ENCODE data around the gene SCAND1.
"Not testable (repeated sequence)": the region's sequence is repeated elsewhere in the genome, so short reads cannot be mapped to it uniquely, and the experiment has no call there.

The SCAND1 gene

DNA sequence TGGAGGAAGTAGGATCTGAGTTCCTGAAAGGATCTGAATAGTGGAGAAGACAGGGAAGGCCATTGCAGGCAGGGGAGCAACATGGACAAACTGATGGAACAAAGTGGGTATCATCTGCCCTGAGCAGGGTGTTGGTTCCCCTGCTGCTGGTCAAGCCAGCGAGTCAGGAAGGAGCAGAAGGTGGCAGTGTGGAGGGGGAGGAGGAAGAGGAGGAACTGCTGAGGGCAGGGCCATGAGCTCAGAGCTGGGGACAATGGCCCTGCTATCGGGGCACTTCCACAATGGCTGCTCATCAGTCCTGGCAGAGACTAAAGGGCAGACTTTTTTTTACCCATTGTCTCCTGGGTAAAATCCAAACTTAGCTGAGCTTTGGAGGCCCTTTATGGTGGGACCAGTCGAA lies 27.7 kb upstream of the SCAND1 start:
- H3K27me3 ChIP-seq (ENCODE audit: insufficient read depth, low read length) = no peaks in the 10 kb centered on the region
- no peaks in the 10 kb centered on the region for H3K4me1 ChIP-seq (ENCODE audit: insufficient read depth, low read length)
- H3K4me3 ChIP-seq (ENCODE audit: low read length) = no peak overlapping the region
- no peaks in the 10 kb centered on the region for H3K36me3 ChIP-seq (ENCODE audit: insufficient read depth, low read length)
- no peaks in the 10 kb centered on the region for H3K9me3 ChIP-seq (ENCODE audit: insufficient read depth, low read depth, low read length)
- no peak overlapping the region for H3K9ac ChIP-seq (ENCODE audit: low read depth, low read length)
- no peak overlapping the region for H3K27ac ChIP-seq (ENCODE audit: low read depth, low read length)
- 77% methylated on average over 3 of the region's 3 CpGs for WGBS

DNA sequence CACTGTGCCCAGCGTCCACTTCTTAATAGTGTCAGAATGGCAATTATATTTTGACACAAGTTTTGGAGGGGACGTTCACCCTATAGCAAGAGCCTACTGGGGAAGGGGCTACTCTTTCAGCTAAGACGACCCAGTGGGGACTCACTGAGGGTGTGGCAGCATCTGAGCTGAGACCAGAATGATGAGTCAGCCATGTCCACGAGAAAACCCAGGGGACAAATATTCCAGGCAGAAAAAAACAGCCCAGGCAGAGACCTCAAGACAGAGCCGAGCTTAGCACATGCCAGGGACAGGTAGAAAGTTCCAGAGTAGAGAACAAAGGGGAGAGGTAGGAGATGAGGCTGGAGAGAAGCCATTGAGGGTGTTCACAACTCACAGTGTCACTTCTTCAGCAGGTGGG lies 25.2 kb upstream of the SCAND1 start:
- Histone ChIP-seq H3K4me3 (ENCODE audit: low read length) (no peak overlapping the region), H3K9me3 (ENCODE audit: insufficient read depth, low read depth, low read length) (no peaks in the 10 kb centered on the region), H3K9ac (ENCODE audit: low read depth, low read length) (no peak overlapping the region), H3K27ac (ENCODE audit: low read depth, low read length) (no peak overlapping the region), H3K36me3 (ENCODE audit: insufficient read depth, low read length) (no peaks in the 10 kb centered on the region), H3K27me3 (ENCODE audit: insufficient read depth, low read length) (no peaks in the 10 kb centered on the region), H3K4me1 (ENCODE audit: insufficient read depth, low read length) (no peaks in the 10 kb centered on the region)
- WGBS = 78% methylated on average over 5 of the region's 5 CpGs

DNA sequence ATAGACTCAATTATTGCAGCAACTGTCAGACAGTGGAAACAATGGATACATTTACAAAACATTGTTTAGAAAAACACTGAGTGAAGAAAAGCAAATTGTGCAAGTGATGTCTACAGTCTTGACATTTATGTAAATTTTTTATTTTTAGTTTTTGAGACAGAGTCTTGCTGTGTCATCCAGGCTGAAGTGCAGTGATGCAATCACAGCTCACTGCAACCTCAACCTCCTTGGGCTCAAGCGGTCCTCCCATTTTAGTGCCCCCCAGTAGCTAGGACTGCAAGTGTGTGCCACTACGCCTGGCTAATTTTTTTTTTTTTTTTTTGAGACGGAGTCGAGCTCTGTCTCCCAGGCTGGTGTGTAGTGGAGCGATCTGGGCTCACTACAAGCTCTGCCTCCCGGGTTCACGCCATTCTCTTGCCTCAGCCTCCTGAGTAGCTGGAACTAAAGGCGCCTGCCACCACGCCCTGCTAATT lies 23.8 kb upstream of the SCAND1 start:
- Histone ChIP-seq H3K27me3 (ENCODE audit: insufficient read depth, low read length) (no peaks in the 10 kb centered on the region), H3K9me3 (ENCODE audit: insufficient read depth, low read depth, low read length) (no peaks in the 10 kb centered on the region), H3K4me3 (ENCODE audit: low read length) (no peak overlapping the region), H3K27ac (ENCODE audit: low read depth, low read length) (no peak overlapping the region), H3K9ac (ENCODE audit: low read depth, low read length) (no peak overlapping the region), H3K36me3 (ENCODE audit: insufficient read depth, low read length) (no peaks in the 10 kb centered on the region), H3K4me1 (ENCODE audit: insufficient read depth, low read length) (no peaks in the 10 kb centered on the region)
- 93% methylated on average over 9 of the region's 9 CpGs for WGBS

DNA sequence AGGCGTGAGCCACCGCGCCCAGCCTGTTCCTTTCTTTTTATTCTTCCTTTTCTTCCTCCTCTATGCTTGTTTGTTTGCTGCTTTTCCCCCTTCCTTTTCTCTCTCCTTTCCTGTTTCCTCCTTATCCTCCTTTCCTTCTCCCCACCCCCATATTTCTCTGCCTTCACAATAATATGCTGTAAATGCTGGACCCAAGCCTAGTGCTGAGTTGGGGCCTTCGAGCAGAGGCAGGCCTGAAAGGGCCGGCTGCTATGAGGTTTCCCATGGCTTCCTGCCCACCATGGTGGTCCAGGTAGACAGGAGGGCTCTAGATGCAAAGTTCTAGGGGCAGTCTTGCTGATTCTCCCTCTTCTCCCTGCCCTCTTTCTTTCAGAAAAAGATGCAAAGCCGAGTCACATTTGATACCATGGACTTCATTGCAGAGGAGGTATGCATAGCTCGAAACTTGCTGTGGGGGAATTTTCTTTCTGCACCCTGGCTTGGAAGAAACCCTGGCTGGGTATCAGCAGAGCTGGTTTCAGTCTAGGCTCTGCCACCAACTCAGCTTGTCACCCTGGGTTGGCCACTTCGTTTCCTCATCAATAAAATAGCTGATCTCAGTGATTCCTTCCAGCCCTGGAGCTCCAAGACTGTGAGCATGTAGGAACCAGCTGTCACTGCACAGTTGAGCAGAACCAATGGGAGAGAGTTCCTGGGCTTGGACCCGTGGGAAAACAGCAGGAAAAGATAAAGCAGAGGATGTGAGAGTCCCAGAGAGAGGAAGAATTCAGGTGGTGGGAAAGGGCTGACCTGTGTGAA lies 21.5 kb upstream of the SCAND1 start:
- Histone ChIP-seq H3K27me3 (ENCODE audit: insufficient read depth, low read length) (no peaks in the 10 kb centered on the region), H3K36me3 (ENCODE audit: insufficient read depth, low read length) (no peaks in the 10 kb centered on the region), H3K9ac (ENCODE audit: low read depth, low read length) (no peak overlapping the region), H3K27ac (ENCODE audit: low read depth, low read length) (no peak overlapping the region), H3K9me3 (ENCODE audit: insufficient read depth, low read depth, low read length) (no peaks in the 10 kb centered on the region), H3K4me1 (ENCODE audit: insufficient read depth, low read length) (no peaks in the 10 kb centered on the region), H3K4me3 (ENCODE audit: low read length) (no peak overlapping the region)
- WGBS = 77% methylated on average over 9 of the region's 9 CpGs

DNA sequence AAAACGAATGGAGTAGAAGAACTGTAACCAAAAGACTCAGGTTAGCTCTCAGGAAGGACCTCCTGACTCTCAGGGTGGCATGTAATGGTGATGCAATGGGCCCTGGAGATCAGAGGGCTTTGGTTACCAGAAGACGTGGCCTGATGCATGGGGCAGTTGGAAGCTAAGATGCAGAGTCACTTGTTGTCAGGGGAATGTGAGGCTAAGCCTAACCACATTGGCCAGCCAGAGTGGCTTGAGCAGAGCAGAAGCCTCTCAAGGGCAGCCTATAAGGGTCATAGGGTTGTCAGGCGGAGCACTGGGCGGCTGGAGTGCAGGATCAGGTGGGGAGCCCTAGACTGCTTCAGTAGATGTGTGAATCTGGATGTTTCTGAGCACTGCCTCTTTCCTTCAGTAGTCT lies 20.0 kb upstream of the SCAND1 start:
- Histone ChIP-seq H3K27me3 (ENCODE audit: insufficient read depth, low read length) (no peaks in the 10 kb centered on the region), H3K4me1 (ENCODE audit: insufficient read depth, low read length) (no peaks in the 10 kb centered on the region), H3K27ac (ENCODE audit: low read depth, low read length) (no peak overlapping the region), H3K36me3 (ENCODE audit: insufficient read depth, low read length) (no peaks in the 10 kb centered on the region), H3K9me3 (ENCODE audit: insufficient read depth, low read depth, low read length) (no peaks in the 10 kb centered on the region), H3K9ac (ENCODE audit: low read depth, low read length) (no peak overlapping the region), H3K4me3 (ENCODE audit: low read length) (no peak overlapping the region)
- WGBS = 92% methylated on average over 4 of the region's 4 CpGs

DNA sequence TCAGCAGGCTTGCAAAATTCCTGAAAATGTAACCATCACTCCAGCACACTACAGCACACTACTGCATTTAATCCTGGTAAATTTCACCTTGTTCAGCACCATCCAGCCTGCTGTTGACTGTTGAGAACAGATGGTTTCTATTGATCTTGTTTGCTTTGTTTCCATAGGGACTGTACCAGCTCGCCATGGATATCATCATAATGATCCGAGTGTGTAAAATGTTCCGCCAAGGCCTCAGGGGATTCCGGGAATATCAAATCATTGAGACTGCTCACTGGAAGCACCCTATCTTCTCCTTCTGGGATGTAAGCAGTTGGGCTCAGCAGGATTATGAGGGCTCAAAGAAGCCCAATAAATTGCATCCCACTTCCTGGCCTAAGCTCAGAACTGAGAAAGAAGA lies 18.2 kb upstream of the SCAND1 start:
- 96% methylated on average over 4 of the region's 4 CpGs for WGBS
- H3K27ac ChIP-seq (ENCODE audit: low read depth, low read length) = no peak overlapping the region
- H3K4me3 ChIP-seq (ENCODE audit: low read length) = no peak overlapping the region
- peaks cover 6% of the 10 kb centered on the region for H3K4me1 ChIP-seq (ENCODE audit: insufficient read depth, low read length)
- H3K27me3 ChIP-seq (ENCODE audit: insufficient read depth, low read length) = no peaks in the 10 kb centered on the region
- H3K9ac ChIP-seq (ENCODE audit: low read depth, low read length) = no peak overlapping the region
- no peaks in the 10 kb centered on the region for H3K9me3 ChIP-seq (ENCODE audit: insufficient read depth, low read depth, low read length)
- no peaks in the 10 kb centered on the region for H3K36me3 ChIP-seq (ENCODE audit: insufficient read depth, low read length)

DNA sequence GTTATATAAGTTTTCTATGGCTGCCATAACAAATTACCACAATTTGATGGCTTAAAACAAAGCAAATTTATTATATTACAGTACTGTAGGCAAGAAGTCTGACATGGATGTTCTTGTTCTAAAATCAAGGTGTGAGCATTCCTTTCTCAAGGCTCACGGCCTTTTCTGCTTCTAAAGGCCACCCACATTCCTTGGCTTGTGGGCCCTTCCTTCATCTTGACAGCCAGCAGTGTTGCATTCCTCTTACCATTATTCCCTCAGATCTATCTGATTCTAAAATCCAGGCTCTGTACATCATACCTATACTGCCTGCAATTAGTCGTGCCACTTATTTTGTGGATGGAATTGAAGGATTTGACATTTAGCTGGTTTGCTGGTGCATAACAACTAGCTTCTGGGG lies 17.7 kb upstream of the SCAND1 start:
- H3K27ac ChIP-seq (ENCODE audit: low read depth, low read length) = no peak overlapping the region
- no peaks in the 10 kb centered on the region for H3K36me3 ChIP-seq (ENCODE audit: insufficient read depth, low read length)
- H3K9ac ChIP-seq (ENCODE audit: low read depth, low read length) = no peak overlapping the region
- no peaks in the 10 kb centered on the region for H3K27me3 ChIP-seq (ENCODE audit: insufficient read depth, low read length)
- H3K4me1 ChIP-seq (ENCODE audit: insufficient read depth, low read length) = peaks cover 6% of the 10 kb centered on the region
- 90% methylated on average over 2 of the region's 2 CpGs for WGBS
- no peak overlapping the region for H3K4me3 ChIP-seq (ENCODE audit: low read length)
- no peaks in the 10 kb centered on the region for H3K9me3 ChIP-seq (ENCODE audit: insufficient read depth, low read depth, low read length)

DNA sequence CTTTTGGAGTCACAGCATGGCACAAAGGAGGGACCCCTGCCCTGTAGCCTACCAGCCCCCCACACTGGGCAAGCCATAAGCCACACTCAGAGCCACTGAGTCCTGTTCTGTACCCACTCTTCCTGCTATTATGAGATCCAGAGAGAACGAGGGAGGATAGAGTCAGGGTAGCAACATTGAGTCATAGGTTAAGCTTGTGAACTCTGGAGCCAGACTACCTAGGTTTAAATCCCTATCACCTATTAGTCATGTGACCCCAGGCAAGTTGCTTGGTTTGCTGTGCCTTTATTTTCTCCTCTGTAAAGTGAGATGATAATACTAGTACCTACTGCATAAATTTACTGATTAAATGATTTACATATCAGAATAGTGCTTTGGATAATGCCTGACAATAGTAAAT lies 14.6 kb upstream of the SCAND1 start:
- no peaks in the 10 kb centered on the region for H3K9me3 ChIP-seq (ENCODE audit: insufficient read depth, low read depth, low read length)
- H3K9ac ChIP-seq (ENCODE audit: low read depth, low read length) = no peak overlapping the region
- no peak overlapping the region for H3K4me3 ChIP-seq (ENCODE audit: low read length)
- H3K27me3 ChIP-seq (ENCODE audit: insufficient read depth, low read length) = no peaks in the 10 kb centered on the region
- peaks cover 6% of the 10 kb centered on the region for H3K4me1 ChIP-seq (ENCODE audit: insufficient read depth, low read length)
- 83% methylated on average over 1 of the region's 1 CpG for WGBS
- H3K36me3 ChIP-seq (ENCODE audit: insufficient read depth, low read length) = no peaks in the 10 kb centered on the region
- H3K27ac ChIP-seq (ENCODE audit: low read depth, low read length) = no peak overlapping the region

DNA sequence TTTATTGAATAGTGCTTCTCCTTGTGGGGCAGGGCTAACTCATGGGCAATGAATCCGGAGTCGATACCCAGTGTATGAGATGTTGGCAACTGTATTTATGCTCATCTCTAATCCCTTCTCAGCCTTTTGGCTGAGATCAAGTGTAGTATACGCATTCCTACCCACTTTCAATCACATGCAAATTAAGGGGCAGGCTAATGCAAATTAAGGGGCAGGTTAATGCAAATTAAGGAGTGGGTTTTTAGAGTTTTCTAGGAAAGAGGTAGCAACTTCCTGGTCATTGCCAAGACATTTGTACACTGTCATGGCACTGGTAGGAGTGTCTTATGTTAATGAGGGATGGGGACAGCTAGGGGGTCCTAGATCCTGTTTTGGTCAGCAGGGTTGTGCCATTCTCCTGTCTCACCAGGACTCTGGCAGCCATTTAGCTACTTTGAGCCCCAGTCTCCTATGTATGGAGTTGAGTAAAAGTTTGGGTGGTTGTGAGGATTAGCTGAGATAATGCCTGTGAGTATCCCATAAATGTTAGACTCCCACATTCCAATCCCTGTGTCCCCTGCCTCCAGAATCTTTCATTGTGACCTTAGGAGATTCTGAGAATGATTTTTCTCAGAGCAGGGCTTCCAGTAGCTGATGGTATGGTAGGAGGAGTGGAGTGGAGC lies 13.8 kb upstream of the SCAND1 start, which contains the start of gene CNBD2:
Gene CNBD2, plus strand, starts transcription at position 612 of the 662 bp plus-strand sequence. CDS start 173 bp downstream, outside the sequence.
- Histone ChIP-seq H3K4me1 (ENCODE audit: insufficient read depth, low read length) (peaks cover 6% of the 10 kb centered on the region), H3K9ac (ENCODE audit: low read depth, low read length) (no peak within 1 kb of the TSS), H3K36me3 (ENCODE audit: insufficient read depth, low read length) (no peaks in the 10 kb centered on the region), H3K9me3 (ENCODE audit: insufficient read depth, low read depth, low read length) (no peaks in the 10 kb centered on the region), H3K27ac (ENCODE audit: low read depth, low read length) (no peak within 1 kb of the TSS), H3K4me3 (ENCODE audit: low read length) (no peak within 1 kb of the TSS), H3K27me3 (ENCODE audit: insufficient read depth, low read length) (no peaks in the 10 kb centered on the region)
- WGBS = 100% methylated on average over 2 of the region's 3 CpGs

DNA sequence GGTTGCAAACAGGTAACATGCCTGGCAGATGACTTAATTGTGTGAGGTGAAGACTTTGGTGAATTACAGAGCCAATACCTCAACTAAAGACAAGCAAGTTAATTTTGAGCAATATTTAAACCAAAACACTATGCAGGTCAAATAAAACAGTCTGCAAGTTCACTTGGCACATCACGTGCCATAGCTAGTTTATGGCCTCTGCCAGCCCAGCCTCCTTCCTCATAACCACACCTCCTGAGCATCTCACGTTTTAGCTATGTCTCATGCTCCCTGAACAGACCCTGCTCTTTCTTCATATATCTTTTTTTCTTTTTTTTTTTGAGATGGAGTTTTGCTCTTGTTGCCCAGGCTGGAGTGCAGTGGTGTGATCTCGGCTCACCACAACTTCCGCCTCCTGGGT lies 9.6 kb upstream of the SCAND1 start:
- Histone ChIP-seq H3K4me1 (ENCODE audit: insufficient read depth, low read length) (peaks cover 6% of the 10 kb centered on the region), H3K27me3 (ENCODE audit: insufficient read depth, low read length) (no peaks in the 10 kb centered on the region), H3K36me3 (ENCODE audit: insufficient read depth, low read length) (no peaks in the 10 kb centered on the region), H3K9me3 (ENCODE audit: insufficient read depth, low read depth, low read length) (no peaks in the 10 kb centered on the region), H3K4me3 (ENCODE audit: low read length) (no peak overlapping the region), H3K9ac (ENCODE audit: low read depth, low read length) (no peak overlapping the region), H3K27ac (ENCODE audit: low read depth, low read length) (no peak overlapping the region)
- WGBS = 94% methylated on average over 4 of the region's 4 CpGs

DNA sequence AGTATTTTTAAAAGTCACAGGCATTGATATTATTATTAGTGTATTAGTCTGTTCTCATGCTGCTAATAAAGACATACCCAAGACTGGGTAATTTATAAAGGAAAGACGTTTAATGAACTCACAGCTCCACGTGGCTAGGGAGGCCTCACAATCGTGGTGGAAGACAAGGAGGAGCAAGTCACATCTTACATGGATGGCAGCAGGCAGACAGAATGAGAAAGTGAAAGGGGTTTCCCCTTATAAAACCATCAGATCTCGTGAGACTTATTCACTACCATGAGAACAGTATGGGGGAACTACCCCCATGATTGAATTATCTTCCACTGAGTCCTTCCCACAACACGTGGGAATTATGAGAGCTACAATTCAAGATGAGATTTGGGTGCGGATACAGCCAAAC lies 5.0 kb upstream of the SCAND1 start:
- WGBS = 84% methylated on average over 4 of the region's 6 CpGs

More for the DNA sequence above, 5.0 kb upstream of the SCAND1 start:
- not testable (repeated sequence) for H3K36me3 ChIP-seq (ENCODE audit: insufficient read depth, low read length); H3K4me3 ChIP-seq (ENCODE audit: low read length); H3K9me3 ChIP-seq (ENCODE audit: insufficient read depth, low read depth, low read length); H3K4me1 ChIP-seq (ENCODE audit: insufficient read depth, low read length); H3K27me3 ChIP-seq (ENCODE audit: insufficient read depth, low read length); H3K9ac ChIP-seq (ENCODE audit: low read depth, low read length); H3K27ac ChIP-seq (ENCODE audit: low read depth, low read length)

Measured in HUES64 (cell line).